Peyer's patch (tissue), 4 donors: ENCODE results near the gene CLDN4. TPM values are rescaled to one million over a fixed set of nuclear protein-coding genes. Genes with fewer than 3 reads are reported as not detected.

Experiments used
- DNase-seq, 3 donors: peaks; one replicate each; pipeline ENCODE4 v3.0.0-alpha.2; 2017 to 2019
- H3K27ac ChIP-seq, 4 donors: fragments of 200-600 bp; sonication (generic); one replicate each; pipeline ENCODE4 v1.5.1; 2016 to 2019
- H3K27me3 ChIP-seq, 2 donors: fragments of 200-600 bp; sonication (generic); one replicate each; pipeline ENCODE4 v1.5.1; 2019
- H3K36me3 ChIP-seq, 3 donors: fragments of 200-600 bp; sonication (generic); one replicate each; pipeline ENCODE4 v1.5.1; 2016 to 2019
- H3K4me1 ChIP-seq, 4 donors: fragments of 200-600 bp; sonication (generic); one replicate each; pipeline ENCODE4 v1.5.1; 2016 to 2019
- H3K4me3 ChIP-seq, 4 donors: fragments of 200-600 bp; sonication (generic); 1 replicate in 3 of 4; 2 replicates in 1 of 4; pipeline ENCODE4 v1.5.1; 2016 to 2019; ENCODE audit warnings: mild to moderate bottlenecking in 1 of 4
- H3K9me3 ChIP-seq, 4 donors: fragments of 200-600 bp; sonication (generic); one replicate each; pipeline ENCODE4 v1.5.1; 2016 to 2019; ENCODE audit warnings: mild to moderate bottlenecking in 1 of 4
- CTCF ChIP-seq, 6 experiments: fragments of 450-650 bp in 4 of 6; fragments of 200-600 bp in 2 of 6; sonication (generic) in 1 of 6; IDR thresholded peaks; one replicate each; pipeline ENCODE4 v1.5.1; 2017 to 2019; ENCODE audit warnings: antibody characterized with exemption in 6 of 6, mild to moderate bottlenecking in 3 of 6, moderate library complexity in 1 of 6
- POLR2A ChIP-seq, 2 donors: fragments of 450-650 bp; IDR thresholded peaks; one replicate each; pipeline ENCODE4 v1.5.1; 2017; ENCODE audit warnings: antibody characterized with exemption in 2 of 2, mild to moderate bottlenecking in 2 of 2, moderate library complexity in 2 of 2
- total RNA-seq, 4 donors: library from RNA; depleted of rRNA; stranded (reverse); fragments of >200 nt; gene quantifications; one replicate each; pipeline ENCODE4 v1.1.0, GENCODE V29; 2016

Gene CLDN4
- total RNA-seq, 4 donors from 2014 or later: 83.3 to 551 (median 450) TPM

GRCh38 chr7:73861305-73861704 lies 30.5 kb downstream of the CLDN4 start:
- no peaks in the 10 kb centered on the region for H3K9me3 ChIP-seq
- no peaks in the 10 kb centered on the region for H3K36me3 ChIP-seq
- TF ChIP-seq CTCF (IDR thresholded peaks at IDR 0.05) (no peak), POLR2A (IDR thresholded peaks at IDR 0.05) (no peak)
- H3K27me3 ChIP-seq: no peaks in the 10 kb centered on the region
- H3K27ac ChIP-seq: no peak overlapping the region
- no peak overlapping the region for H3K4me3 ChIP-seq
- DNase-seq: no peak
- no peaks in the 10 kb centered on the region for H3K4me1 ChIP-seq

- Histone ChIP-seq H3K27me3 (no peaks in the 10 kb centered on the region), H3K27ac (no peak overlapping the region), H3K4me1 (peaks cover 0 to 14% (median 0%) of the 10 kb centered on the region in 4 donors), H3K4me3 (no peak overlapping the region), H3K36me3 (no peaks in the 10 kb centered on the region), H3K9me3 (no peaks in the 10 kb centered on the region)
- no peak for DNase-seq
- TF ChIP-seq CTCF (IDR thresholded peaks at IDR 0.05) (no peak), POLR2A (IDR thresholded peaks at IDR 0.05) (no peak)
These were observed 34.4 kb downstream of the CLDN4 start for GRCh38 chr7:73864981-73865711.

GRCh38 chr7:73865738-73866445 lies 35.1 kb downstream of the CLDN4 start:
- Histone ChIP-seq H3K27ac (no peak overlapping the region), H3K36me3 (no peaks in the 10 kb centered on the region), H3K9me3 (no peaks in the 10 kb centered on the region), H3K27me3 (no peaks in the 10 kb centered on the region), H3K4me1 (peaks cover 0 to 21% (median 1%) of the 10 kb centered on the region in 4 donors), H3K4me3 (no peak overlapping the region)
- TF ChIP-seq POLR2A (IDR thresholded peaks at IDR 0.05) (no peak), CTCF (IDR thresholded peaks at IDR 0.05) (peak in 4 of 6 experiments; percentile 44 to 57 (median 55))
- DNase-seq: no peak

- H3K9me3 ChIP-seq: no peaks in the 10 kb centered on the region
- no peaks in the 10 kb centered on the region for H3K27me3 ChIP-seq
- DNase-seq: no peak
These were observed 35.6 kb downstream of the CLDN4 start for GRCh38 chr7:73866446-73866767.

More at GRCh38 chr7:73866446-73866767, 35.6 kb downstream of the CLDN4 start:
- Histone ChIP-seq H3K36me3 (no peaks in the 10 kb centered on the region), H3K27ac (no peak overlapping the region), H3K4me3 (no peak overlapping the region), H3K4me1 (peaks cover 0 to 26% (median 1%) of the 10 kb centered on the region in 4 donors)
- TF ChIP-seq CTCF (IDR thresholded peaks at IDR 0.05) (no peak), POLR2A (IDR thresholded peaks at IDR 0.05) (no peak)
